ENCODE data around the gene DTHD1.

DNA sequence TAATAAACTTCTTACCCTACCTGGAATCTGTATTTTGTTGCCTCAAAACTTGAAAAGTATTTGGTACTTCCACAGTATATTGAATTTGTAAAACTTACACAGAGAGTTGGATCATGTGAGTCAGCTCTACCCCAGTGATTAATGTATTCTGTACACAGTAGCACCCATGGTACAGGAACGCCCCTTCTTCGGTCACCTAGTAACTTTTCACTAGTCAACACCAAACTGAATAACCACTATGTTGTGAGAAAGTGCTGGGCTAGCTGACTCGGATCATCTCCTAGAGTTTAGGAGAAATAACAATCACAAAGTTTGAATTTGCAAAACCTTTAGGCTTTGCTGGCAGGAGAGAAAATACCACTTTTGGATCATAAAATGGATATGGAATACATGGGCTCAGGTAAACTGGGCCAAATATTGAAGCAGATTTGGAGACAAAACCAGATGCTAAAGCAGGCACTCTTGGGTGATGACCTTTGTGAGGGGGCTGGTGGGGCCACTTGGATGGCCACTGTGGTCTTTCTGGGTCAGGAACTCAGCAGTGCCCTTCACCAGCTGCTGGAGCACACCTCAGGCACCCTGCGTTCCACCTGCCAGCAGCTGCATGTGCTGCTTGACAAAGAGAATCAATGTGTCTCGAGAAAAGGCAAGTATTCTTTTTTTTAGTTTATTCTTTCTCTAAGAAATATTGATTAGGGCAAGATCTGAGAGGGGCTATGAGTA, at the start of gene DTHD1:
- no peak for TF ChIP-seq POLR2A (IDR thresholded peaks at IDR 0.05; ENCODE audit: control extremely low read depth in 1 of 2, low read depth in 2 of 2, low read length in 2 of 2)
- no peak for TF ChIP-seq BACH1 (IDR thresholded peaks at IDR 0.05; ENCODE audit: low read length)
- TF ChIP-seq, protein P1, sequence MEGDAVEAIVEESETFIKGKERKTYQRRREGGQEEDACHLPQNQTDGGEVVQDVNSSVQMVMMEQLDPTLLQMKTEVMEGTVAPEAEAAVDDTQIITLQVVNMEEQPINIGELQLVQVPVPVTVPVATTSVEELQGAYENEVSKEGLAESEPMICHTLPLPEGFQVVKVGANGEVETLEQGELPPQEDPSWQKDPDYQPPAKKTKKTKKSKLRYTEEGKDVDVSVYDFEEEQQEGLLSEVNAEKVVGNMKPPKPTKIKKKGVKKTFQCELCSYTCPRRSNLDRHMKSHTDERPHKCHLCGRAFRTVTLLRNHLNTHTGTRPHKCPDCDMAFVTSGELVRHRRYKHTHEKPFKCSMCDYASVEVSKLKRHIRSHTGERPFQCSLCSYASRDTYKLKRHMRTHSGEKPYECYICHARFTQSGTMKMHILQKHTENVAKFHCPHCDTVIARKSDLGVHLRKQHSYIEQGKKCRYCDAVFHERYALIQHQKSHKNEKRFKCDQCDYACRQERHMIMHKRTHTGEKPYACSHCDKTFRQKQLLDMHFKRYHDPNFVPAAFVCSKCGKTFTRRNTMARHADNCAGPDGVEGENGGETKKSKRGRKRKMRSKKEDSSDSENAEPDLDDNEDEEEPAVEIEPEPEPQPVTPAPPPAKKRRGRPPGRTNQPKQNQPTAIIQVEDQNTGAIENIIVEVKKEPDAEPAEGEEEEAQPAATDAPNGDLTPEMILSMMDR (IDR thresholded peaks at IDR 0.05; ENCODE audit: control extremely low read depth in 1 of 3, insufficient read depth in 1 of 3, low read depth in 1 of 3, low read length in 3 of 3), result no peak
- TF ChIP-seq, protein P2, sequence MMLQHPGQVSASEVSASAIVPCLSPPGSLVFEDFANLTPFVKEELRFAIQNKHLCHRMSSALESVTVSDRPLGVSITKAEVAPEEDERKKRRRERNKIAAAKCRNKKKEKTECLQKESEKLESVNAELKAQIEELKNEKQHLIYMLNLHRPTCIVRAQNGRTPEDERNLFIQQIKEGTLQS (IDR thresholded peaks at IDR 0.05; ENCODE audit: insufficient read depth, low read depth, low read length), result no peak
- no peak for TF ChIP-seq POLR2AphosphoS5 (IDR thresholded peaks at IDR 0.05; ENCODE audit: low read depth, low read length)
- TF ChIP-seq TAF1 (IDR thresholded peaks at IDR 0.05; ENCODE audit: low read depth, low read length), result no peak
- TF ChIP-seq SP1 (IDR thresholded peaks at IDR 0.05; ENCODE audit: low read depth, low read length), result no peak
- no peak for TF ChIP-seq MAFK (IDR thresholded peaks at IDR 0.05; ENCODE audit: low read depth, low read length)
- TF ChIP-seq EZH2 (IDR thresholded peaks at IDR 0.05; ENCODE audit: low read depth, low read length, severe bottlenecking), result no peak
- no peak for TF ChIP-seq CEBPB (IDR thresholded peaks at IDR 0.05; ENCODE audit: low read depth, low read length)
- TF ChIP-seq, protein P3, sequence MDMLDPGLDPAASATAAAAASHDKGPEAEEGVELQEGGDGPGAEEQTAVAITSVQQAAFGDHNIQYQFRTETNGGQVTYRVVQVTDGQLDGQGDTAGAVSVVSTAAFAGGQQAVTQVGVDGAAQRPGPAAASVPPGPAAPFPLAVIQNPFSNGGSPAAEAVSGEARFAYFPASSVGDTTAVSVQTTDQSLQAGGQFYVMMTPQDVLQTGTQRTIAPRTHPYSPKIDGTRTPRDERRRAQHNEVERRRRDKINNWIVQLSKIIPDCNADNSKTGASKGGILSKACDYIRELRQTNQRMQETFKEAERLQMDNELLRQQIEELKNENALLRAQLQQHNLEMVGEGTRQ (IDR thresholded peaks at IDR 0.05; ENCODE audit: low read length), result no peak
- TF ChIP-seq TCF12 (IDR thresholded peaks at IDR 0.05; ENCODE audit: low read depth, low read length), result no peak
- no peak for TF ChIP-seq EP300 (IDR thresholded peaks at IDR 0.05; ENCODE audit: borderline replicate concordance in 1 of 2, low read depth in 2 of 2, low read length in 2 of 2)
- TF ChIP-seq ZNF274 (IDR thresholded peaks at IDR 0.05; ENCODE audit: borderline replicate concordance, extremely low read depth, low read length), result no peak
